NT2/D1 (cell line): ENCODE data around the gene MAP3K3.

ENCODE experiments used
- DNase-seq: peaks from one replicate; pipeline ENCODE4 v3.0.0-alpha.2; 2011; ENCODE audit warnings: low read depth, low spot score
- H3K27me3 ChIP-seq: 2 replicates; pipeline ENCODE4 v1.6.0; 2011; ENCODE audit warnings: mild to moderate bottlenecking; ENCODE audit not compliant: insufficient read length, insufficient read depth
- H3K36me3 ChIP-seq: 2 replicates; pipeline ENCODE4 v1.6.1; 2011; ENCODE audit warnings: mild to moderate bottlenecking, low read length, mixed read lengths; ENCODE audit not compliant: insufficient read depth, insufficient read length
- H3K4me1 ChIP-seq: 2 replicates; pipeline ENCODE4 v1.5.1; 2011; ENCODE audit not compliant: insufficient read depth, insufficient read length
- H3K4me3 ChIP-seq: 2 replicates; pipeline ENCODE4 v1.5.1; 2011; ENCODE audit warnings: low read depth; ENCODE audit not compliant: insufficient read length
- H3K9ac ChIP-seq: 2 replicates; pipeline ENCODE4 v1.6.0; 2011; ENCODE audit warnings: low read depth; ENCODE audit not compliant: insufficient read length
- H3K9me3 ChIP-seq: 2 replicates; pipeline ENCODE4 v1.5.1; 2011; ENCODE audit warnings: mild to moderate bottlenecking, low read length; ENCODE audit not compliant: insufficient read depth
- SUZ12 ChIP-seq: IDR thresholded peaks from 2 replicates; pipeline ENCODE4 v1.6.1; 2011; ENCODE audit not compliant: insufficient read length, insufficient read depth; ENCODE audit errors: extremely low read depth
- YY1 ChIP-seq: IDR thresholded peaks from 2 replicates; pipeline ENCODE4 v1.6.1; 2011; ENCODE audit not compliant: insufficient read length, insufficient read depth
- ZNF274 ChIP-seq: IDR thresholded peaks from 2 replicates; pipeline ENCODE4 v1.6.1; 2011; ENCODE audit warnings: mild to moderate bottlenecking, low read depth, low read length

The MAP3K3 gene

DNA sequence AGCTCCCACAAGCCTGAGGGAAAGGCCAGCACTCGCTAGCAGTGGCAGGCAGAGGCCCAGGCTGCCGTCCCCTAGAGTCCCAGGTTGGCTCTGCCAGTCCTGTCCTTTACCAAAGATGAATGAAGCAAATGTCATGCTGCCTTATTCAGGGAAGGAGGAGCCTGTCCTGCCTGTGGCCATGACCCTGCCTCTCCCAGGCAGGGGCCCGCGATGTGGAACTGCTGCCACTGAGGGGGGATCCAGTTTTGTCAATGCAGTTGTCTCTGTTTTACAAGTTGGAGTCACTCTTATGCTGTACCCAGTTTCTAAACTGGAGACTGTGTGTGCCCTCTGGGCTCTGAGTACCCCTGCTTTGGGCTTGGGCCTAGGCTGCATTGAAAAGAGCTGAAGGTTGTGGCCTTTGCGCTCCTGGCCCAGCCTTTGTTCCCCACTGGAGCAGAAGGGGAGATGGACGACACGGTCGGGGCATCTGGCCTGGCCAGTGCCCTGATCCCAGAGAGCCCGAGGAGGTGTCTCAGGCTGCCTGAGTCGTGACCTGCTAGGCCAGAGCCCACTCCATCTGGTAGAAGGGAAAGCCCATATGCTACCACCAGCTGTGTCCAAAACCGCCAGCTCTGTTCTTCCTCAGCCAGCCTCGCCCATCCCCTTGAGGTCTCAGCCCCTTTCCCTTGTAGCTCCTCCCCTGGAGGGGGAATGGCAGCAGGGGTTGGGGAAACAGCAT is 72.2 kb downstream of the MAP3K3 start:
- peaks cover 86% of the 10 kb centered on the region for H3K36me3 ChIP-seq
- peaks cover 26% of the 10 kb centered on the region for H3K4me1 ChIP-seq
- no peaks in the 10 kb centered on the region for H3K27me3 ChIP-seq
- no peaks in the 10 kb centered on the region for H3K9me3 ChIP-seq
- DNase-seq, result no peak
- H3K9ac ChIP-seq, result no peak overlapping the region
- H3K4me3 ChIP-seq, result no peak overlapping the region
- TF ChIP-seq ZNF274 (no peak), SUZ12 (no peak), YY1 (no peak)

DNA sequence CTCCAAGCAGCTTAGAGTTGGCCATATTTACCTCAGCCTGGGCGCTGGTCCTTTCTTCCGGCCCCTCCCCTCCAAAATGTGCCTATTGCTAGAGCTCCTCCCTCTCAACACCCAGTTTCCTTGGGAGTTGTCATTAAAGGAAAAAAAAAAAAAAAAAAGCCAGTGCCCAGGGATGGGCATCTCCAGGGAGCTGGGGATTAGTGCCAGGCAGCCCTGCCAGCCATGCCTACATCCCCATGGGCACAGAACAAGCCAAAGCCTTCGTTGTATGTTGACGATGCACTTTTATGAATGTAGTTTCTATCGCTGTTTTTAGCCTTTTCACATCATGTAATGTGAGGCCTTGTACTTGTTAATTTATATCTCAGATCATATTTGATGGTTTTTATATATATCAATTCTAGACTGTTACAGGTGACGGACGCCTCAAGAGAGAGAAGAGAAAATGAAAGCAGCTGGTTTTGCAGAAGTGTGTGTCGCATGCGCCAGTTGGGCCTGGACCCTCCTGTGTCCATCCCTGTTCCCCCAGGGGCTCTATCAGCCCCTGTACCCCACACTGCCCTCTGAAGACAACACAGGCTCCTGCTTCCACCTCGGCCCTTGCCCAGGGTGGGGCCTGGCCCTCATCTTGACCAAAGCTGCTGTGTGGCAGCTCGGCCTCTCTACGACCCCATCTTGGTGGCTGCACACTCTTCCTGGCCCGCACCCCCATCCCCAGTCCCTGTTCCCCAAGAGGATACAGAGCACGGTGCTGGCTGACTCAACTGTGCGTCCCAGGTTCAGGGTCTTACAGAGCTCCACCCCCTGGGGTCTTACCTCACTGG is 72.9 kb downstream of the MAP3K3 start:
- no peak overlapping the region for H3K4me3 ChIP-seq
- no peaks in the 10 kb centered on the region for H3K9me3 ChIP-seq
- no peaks in the 10 kb centered on the region for H3K27me3 ChIP-seq
- DNase-seq, result no peak
- H3K4me1 ChIP-seq, result peaks cover 26% of the 10 kb centered on the region
- TF ChIP-seq SUZ12, result no peak
- TF ChIP-seq ZNF274, result no peak
- TF ChIP-seq YY1, result no peak
- H3K9ac ChIP-seq, result no peak overlapping the region
- peaks cover 79% of the 10 kb centered on the region for H3K36me3 ChIP-seq

DNA sequence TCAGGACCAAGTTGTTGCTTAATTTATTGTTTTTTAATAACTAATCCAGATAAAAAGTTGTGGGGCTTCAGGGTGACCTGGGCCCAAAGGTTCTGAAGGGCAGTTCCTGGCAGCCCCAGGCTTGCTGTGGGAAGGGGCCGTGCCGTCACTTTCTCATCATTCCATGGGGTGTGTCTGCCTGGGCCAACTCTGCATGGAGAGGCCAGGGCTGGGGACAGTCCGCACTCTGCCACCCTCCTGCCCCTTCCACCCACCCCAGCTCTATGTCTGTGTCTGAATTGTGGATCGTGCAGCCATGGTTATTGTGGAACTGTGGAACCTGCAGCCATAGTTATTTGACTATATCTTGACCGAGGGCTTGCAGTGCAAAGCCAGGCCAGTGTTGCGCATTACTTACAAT is 73.7 kb downstream of the MAP3K3 start:
- Histone ChIP-seq H3K4me1 (peaks cover 29% of the 10 kb centered on the region), H3K36me3 (peaks cover 71% of the 10 kb centered on the region), H3K4me3 (no peak overlapping the region), H3K9ac (no peak overlapping the region), H3K9me3 (no peaks in the 10 kb centered on the region), H3K27me3 (no peaks in the 10 kb centered on the region)
- no peak for DNase-seq
- TF ChIP-seq YY1 (no peak), ZNF274 (no peak), SUZ12 (no peak)

DNA sequence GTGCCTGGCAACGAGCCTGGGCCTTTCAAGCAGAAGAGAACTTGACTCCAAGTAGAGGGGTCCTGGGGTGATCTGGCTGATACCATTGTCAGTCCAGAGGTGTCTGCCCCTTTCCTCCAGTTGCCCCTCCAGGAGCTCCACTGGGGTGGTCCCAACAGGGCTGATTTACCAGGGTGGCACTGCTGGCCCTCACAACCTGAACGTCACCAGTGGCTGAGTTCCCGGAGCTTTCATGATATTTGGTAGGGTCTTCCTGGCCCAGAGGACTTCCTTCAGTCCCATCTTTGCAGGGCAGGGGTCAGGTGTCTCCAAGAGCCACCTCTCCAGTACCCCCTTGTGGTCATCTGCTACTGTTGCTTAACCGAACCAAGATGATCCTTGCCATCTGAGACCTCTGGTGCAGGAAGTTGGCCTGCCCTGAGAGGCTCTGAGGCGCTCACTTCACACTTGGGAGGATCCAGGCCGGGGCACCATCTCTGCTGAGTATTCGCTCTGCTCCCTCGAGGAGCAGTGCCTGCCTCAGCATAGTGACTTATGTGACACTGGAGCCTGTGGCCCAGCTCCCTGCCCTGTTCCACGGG is 74.3 kb downstream of the MAP3K3 start:
- H3K9ac ChIP-seq, result peak overlapping the region; percentile 57
- H3K4me3 ChIP-seq, result no peak overlapping the region
- peaks cover 65% of the 10 kb centered on the region for H3K36me3 ChIP-seq
- no peaks in the 10 kb centered on the region for H3K9me3 ChIP-seq
- peaks cover 33% of the 10 kb centered on the region for H3K4me1 ChIP-seq
- no peak for TF ChIP-seq SUZ12
- no peak for TF ChIP-seq ZNF274
- TF ChIP-seq YY1, result no peak
- no peaks in the 10 kb centered on the region for H3K27me3 ChIP-seq
- DNase-seq, result no peak

DNA sequence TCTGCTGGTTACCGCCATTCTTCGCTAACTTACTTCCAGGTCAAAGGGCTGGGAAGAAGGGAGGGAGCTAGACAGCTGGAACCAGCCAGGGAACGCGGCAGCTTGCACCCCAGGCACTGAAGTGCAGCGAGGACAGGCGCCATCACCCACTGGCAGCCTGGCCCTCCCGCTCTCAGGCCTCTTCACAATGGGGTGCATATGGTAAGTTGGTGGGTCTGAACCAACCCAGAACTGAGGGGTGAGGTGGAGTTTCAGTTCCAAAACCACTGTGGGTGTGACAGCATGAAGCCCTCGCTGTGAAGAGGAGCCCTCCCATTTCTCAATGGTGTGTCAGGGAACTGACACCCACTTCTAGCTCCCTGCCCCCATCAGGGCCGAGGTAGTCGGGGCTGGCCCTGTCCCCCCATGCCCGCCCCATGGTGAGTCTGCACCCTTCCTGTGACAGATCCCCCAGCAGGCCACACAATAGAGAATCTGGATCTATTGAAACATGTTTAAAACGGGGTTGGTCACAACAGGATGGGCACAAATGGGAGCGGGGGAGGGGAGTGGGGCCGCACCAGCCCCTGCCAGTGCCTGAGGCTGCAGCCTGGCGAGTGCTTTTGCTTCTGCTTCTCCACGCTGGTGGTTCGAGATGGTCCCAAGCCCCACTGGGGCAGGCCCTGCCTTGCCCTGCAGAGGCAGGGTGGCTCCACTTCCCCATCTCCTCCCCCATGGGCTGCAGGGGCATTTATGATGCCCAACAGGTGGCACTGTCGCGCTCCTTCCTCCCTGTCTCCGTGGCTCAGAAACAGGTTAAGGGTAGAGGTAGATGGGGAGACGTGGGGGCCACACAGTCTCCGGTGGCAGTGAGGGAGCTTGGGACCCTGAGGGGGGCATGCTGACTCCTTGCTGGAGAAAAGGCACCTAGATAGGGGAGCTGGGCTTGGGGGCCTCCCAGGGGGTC is 75.4 kb downstream of the MAP3K3 start:
- Histone ChIP-seq H3K4me1 (peaks cover 38% of the 10 kb centered on the region), H3K36me3 (peaks cover 61% of the 10 kb centered on the region), H3K27me3 (no peaks in the 10 kb centered on the region), H3K4me3 (peak overlapping the region; percentile 64), H3K9ac (peak overlapping the region; percentile 84), H3K9me3 (no peaks in the 10 kb centered on the region)
- TF ChIP-seq YY1 (no peak), ZNF274 (no peak), SUZ12 (no peak)
- no peak for DNase-seq

DNA sequence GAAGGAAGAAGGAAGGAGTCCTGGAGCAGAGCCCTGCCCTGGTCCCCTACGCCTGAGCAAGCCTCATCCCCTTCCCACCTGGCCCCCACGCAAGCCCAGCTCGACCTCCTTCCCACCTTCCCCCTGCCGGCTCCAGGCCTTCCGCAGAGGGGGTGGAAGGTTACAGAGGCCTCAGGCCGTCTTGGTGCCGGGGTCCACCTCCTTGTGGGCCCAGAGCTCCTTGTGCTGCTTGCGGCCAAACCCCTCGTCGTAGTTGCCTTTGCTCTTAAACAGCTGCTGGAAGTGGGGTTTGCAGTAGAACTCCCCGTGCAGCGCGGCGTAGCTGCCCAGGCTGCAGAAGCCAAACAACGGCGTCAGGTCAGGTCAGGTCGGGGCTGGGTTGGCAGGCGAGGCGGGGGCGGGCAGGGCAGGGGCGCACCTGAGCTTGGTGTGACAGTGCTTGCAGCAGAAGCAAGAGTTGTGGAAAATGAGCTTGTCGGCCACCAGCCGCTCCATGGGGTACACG is 76.2 kb downstream of the MAP3K3 start:
- TF ChIP-seq YY1 (no peak), ZNF274 (no peak), SUZ12 (no peak)

More for the DNA sequence above, 76.2 kb downstream of the MAP3K3 start:
- no peak for DNase-seq
- Histone ChIP-seq H3K9me3 (no peaks in the 10 kb centered on the region), H3K4me3 (peak overlapping the region; percentile 64), H3K27me3 (no peaks in the 10 kb centered on the region), H3K9ac (peak overlapping the region; percentile 84), H3K4me1 (peaks cover 38% of the 10 kb centered on the region), H3K36me3 (peaks cover 61% of the 10 kb centered on the region)
